ENCODE data around the gene ZNF275. TPM values are rescaled to one million over a fixed set of nuclear protein-coding genes. Genes with fewer than 3 reads are reported as not detected.
A peak's percentile ranks its signal among the peaks of the same experiment; 100 is the strongest.

ZNF275 gene
- total RNA-seq, 1 experiment from 2014 or later, result 5.0 TPM

DNA sequence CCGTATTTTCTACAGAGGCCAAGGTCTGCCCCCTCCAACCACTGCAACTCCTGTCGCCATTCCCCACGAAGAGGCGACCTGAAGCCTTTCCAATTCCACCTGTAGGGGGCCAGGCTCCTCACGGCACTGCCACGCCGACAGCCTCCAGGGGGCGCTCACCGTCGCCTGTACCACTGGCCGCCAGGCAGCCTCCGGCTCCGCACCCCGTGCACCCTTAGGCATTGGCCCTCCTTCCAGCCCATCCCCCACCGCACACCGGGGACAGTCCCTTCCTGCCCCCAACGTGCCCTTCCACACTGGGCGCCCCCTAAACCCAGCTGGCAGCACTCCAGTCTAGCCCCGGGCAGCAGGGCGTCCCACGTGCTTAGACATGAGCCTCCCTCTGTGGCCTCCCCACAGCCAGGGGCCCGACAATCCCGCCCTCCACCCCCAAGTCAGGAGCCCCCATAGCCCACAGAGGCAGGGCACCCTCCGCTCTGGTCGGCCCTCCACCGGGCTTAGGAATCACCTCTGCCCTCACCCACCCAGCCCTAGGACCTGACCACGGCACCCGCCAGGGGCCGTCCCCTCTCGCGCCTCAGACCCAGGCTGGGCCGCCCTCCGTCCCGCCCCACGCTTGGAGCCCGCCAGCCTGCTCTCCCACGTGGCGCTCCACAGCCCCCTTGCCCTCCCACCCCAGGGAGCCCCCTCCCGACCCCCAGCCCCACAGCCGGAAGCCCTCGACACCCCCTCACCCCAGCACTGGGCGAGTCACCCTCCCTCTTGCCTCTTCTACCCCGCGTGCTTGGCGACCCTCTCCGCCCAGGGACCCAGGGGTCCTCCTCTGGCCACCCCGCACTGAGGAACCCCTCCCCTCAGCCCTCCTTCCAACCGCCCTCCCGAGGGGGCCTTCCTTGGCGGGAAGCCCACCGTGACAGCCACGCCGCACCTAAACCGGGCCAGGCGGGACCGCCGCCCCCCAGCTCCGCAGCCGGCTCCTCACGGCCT, 66.5 kb downstream of the ZNF275 start:
- H3K4me1 ChIP-seq (ENCODE audit: control insufficient read depth, insufficient read depth, low read length), result no peaks in the 10 kb centered on the region
- H3K9me3 ChIP-seq (ENCODE audit: control insufficient read depth, insufficient read depth, low read depth, low read length), result no peaks in the 10 kb centered on the region
- POLR2A ChIA-PET, result no interaction called here
- H3K36me3 ChIP-seq (ENCODE audit: control insufficient read depth, insufficient read depth, low read length), result no peaks in the 10 kb centered on the region
- BruUV-seq (replicated peaks), result no TSS peak
- H3K27ac ChIP-seq (ENCODE audit: low read length), result no peak overlapping the region
- DNase-seq (ENCODE audit: low read depth, low spot score) (no peak), ATAC-seq (peak; percentile 76)
- intact Hi-C loops (cut with micrococcal nuclease; ENCODE audit: unreplicated experiment) (no loop called here), in situ Hi-C loops (cut with HindIII; ENCODE audit: low pct_unique_long_range_greater_than_20kb, low sequenced_read_pairs) (no loop called here)
- TF ChIP-seq, protein P1, sequence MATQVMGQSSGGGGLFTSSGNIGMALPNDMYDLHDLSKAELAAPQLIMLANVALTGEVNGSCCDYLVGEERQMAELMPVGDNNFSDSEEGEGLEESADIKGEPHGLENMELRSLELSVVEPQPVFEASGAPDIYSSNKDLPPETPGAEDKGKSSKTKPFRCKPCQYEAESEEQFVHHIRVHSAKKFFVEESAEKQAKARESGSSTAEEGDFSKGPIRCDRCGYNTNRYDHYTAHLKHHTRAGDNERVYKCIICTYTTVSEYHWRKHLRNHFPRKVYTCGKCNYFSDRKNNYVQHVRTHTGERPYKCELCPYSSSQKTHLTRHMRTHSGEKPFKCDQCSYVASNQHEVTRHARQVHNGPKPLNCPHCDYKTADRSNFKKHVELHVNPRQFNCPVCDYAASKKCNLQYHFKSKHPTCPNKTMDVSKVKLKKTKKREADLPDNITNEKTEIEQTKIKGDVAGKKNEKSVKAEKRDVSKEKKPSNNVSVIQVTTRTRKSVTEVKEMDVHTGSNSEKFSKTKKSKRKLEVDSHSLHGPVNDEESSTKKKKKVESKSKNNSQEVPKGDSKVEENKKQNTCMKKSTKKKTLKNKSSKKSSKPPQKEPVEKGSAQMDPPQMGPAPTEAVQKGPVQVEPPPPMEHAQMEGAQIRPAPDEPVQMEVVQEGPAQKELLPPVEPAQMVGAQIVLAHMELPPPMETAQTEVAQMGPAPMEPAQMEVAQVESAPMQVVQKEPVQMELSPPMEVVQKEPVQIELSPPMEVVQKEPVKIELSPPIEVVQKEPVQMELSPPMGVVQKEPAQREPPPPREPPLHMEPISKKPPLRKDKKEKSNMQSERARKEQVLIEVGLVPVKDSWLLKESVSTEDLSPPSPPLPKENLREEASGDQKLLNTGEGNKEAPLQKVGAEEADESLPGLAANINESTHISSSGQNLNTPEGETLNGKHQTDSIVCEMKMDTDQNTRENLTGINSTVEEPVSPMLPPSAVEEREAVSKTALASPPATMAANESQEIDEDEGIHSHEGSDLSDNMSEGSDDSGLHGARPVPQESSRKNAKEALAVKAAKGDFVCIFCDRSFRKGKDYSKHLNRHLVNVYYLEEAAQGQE (IDR thresholded peaks at IDR 0.05; ENCODE audit: insufficient read depth in 1 of 2, low read depth in 2 of 2, low read length in 1 of 2), result no peak
- TF ChIP-seq SIN3A (IDR thresholded peaks at IDR 0.05; ENCODE audit: borderline replicate concordance, insufficient read depth, low read depth, low read length) (no peak), POLR2AphosphoS5 (IDR thresholded peaks at IDR 0.05; ENCODE audit: low read depth, low read length) (no peak)
- TF ChIP-seq, protein P2, sequence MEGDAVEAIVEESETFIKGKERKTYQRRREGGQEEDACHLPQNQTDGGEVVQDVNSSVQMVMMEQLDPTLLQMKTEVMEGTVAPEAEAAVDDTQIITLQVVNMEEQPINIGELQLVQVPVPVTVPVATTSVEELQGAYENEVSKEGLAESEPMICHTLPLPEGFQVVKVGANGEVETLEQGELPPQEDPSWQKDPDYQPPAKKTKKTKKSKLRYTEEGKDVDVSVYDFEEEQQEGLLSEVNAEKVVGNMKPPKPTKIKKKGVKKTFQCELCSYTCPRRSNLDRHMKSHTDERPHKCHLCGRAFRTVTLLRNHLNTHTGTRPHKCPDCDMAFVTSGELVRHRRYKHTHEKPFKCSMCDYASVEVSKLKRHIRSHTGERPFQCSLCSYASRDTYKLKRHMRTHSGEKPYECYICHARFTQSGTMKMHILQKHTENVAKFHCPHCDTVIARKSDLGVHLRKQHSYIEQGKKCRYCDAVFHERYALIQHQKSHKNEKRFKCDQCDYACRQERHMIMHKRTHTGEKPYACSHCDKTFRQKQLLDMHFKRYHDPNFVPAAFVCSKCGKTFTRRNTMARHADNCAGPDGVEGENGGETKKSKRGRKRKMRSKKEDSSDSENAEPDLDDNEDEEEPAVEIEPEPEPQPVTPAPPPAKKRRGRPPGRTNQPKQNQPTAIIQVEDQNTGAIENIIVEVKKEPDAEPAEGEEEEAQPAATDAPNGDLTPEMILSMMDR (IDR thresholded peaks at IDR 0.05), result peak; percentile 92
- no peak overlapping the region for H3K4me3 ChIP-seq (ENCODE audit: low read depth in 2 of 2, low read length in 2 of 2)
- CTCF ChIA-PET, result interaction anchor here (0.7 kb wide), 1 partner anchor 8 kb away, joined by 5 read pairs; no protein-coding TSS in a partner anchor
- peaks cover 2% of the 10 kb centered on the region; the same call in 1 of the 2 replicates for H3K27me3 ChIP-seq (ENCODE audit: control insufficient read depth, insufficient read depth, low read length)

DNA sequence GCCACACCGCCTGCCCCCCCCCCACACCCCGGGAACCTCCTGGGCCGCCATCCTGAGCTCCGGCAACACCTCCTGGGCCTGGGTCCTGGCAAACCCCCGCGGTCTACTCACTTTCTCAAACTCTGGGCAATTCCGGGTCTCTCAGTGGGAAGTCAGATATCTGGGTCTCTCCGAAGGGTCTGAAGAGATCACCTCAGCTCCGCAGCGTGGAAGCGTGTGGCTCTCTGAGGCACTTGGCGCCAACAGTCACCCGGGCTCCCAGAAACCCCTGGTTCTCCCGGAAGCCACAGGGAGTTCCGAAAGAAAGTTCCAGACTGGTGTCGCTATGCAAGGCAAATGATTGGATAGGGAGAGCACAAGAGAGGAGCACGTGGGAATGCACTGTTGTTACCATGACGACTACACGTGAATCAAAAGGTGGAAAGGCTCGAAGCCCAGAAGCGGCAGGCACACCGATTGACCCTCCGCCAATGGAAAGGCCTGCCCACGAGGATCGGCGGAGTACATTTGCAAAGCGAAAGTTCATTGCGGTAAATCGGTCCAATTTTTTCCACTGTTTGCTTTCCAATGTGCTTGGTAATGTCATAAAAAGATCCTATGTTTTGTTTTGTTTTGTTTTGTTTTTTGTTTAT, 67.3 kb downstream of the ZNF275 start, which contains the start of gene PNMA6E:
Gene PNMA6E, minus strand, starts transcription at position 218 of the 632 bp plus-strand sequence. CDS start 2,501 bp downstream, outside the sequence.
- TF ChIP-seq TCF7L2 (IDR thresholded peaks at IDR 0.05; ENCODE audit: low read depth, low read length), result no peak
- H3K9me3 ChIP-seq (ENCODE audit: control insufficient read depth, insufficient read depth, low read depth, low read length), result no peaks in the 10 kb centered on the region
- H3K27ac ChIP-seq (ENCODE audit: low read length), result no peak within 1 kb of the TSS
- ATAC-seq, result no peak
- no TSS peak for BruUV-seq (replicated peaks)
- POLR2A ChIA-PET, result no interaction called here
- DNase-seq (ENCODE audit: low read depth, low spot score), result no peak
- H3K36me3 ChIP-seq (ENCODE audit: control insufficient read depth, insufficient read depth, low read length), result no peaks in the 10 kb centered on the region
- H3K4me3 ChIP-seq (ENCODE audit: low read depth in 2 of 2, low read length in 2 of 2), result no peak within 1 kb of the TSS
- H3K4me1 ChIP-seq (ENCODE audit: control insufficient read depth, insufficient read depth, low read length), result no peaks in the 10 kb centered on the region
- in situ Hi-C loops (cut with HindIII; ENCODE audit: low pct_unique_long_range_greater_than_20kb, low sequenced_read_pairs), result no loop called here
- CTCF ChIA-PET, result interaction anchor here (0.7 kb wide), 1 partner anchor 9 kb away, joined by 5 read pairs; no protein-coding TSS in a partner anchor
- H3K27me3 ChIP-seq (ENCODE audit: control insufficient read depth, insufficient read depth, low read length), result peaks cover 2% of the 10 kb centered on the region; the same call in 1 of the 2 replicates
- intact Hi-C loops (cut with micrococcal nuclease; ENCODE audit: unreplicated experiment), result no loop called here

Other genes with a start within 250 kb of the ZNF275 start
- gene MAGEA1, start 154.9 kb upstream of the ZNF275 start, total RNA-seq (2021; ENCODE audit: unreplicated experiment), result not detected
- gene PNMA6F, start 12.4 kb upstream of the ZNF275 start, total RNA-seq (2021; ENCODE audit: unreplicated experiment), result not detected
- not detected for gene PNMA6E, start 67.2 kb downstream of the ZNF275 start, total RNA-seq (2021; ENCODE audit: unreplicated experiment)
- 0.90 TPM for gene ZFP92, start 77.3 kb downstream of the ZNF275 start, total RNA-seq (2021; ENCODE audit: unreplicated experiment)
- gene TREX2, start 111.9 kb downstream of the ZNF275 start, total RNA-seq (2021; ENCODE audit: unreplicated experiment), result 2.4 TPM
- 59.9 TPM for gene HAUS7, start 136.4 kb downstream of the ZNF275 start, total RNA-seq (2021; ENCODE audit: unreplicated experiment)
- gene BGN, start 160.8 kb downstream of the ZNF275 start, total RNA-seq (2021; ENCODE audit: unreplicated experiment), result 2.9 TPM
- 0.21 TPM for gene ATP2B3, start 183.5 kb downstream of the ZNF275 start, total RNA-seq (2021; ENCODE audit: unreplicated experiment)

Measured in Panc1 (cell line).